Neural cell (in vitro differentiated cells): ENCODE results near the gene TSPAN19.

Experiments used
- EP300 ChIP-seq: fragments of 450-650 bp; conservative IDR thresholded peaks from 2 replicates; pipeline ENCODE4 v1.6.1; 2014; ENCODE audit warnings: antibody characterized with exemption, mild to moderate bottlenecking, moderate library complexity; ENCODE audit not compliant: poor library complexity, severe bottlenecking
- EZH2 ChIP-seq: fragments of 200-600, 300-800 bp; shearing (Covaris generic), sonication (generic); IDR thresholded peaks from 2 replicates; pipeline ENCODE4 v1.6.1; 2014; ENCODE audit warnings: antibody characterized with exemption, low read length, borderline replicate concordance, mild to moderate bottlenecking; ENCODE audit not compliant: insufficient read depth, poor library complexity, severe bottlenecking
- TAF1 ChIP-seq: IDR thresholded peaks from 2 replicates; pipeline ENCODE4 v1.6.1; 2012; ENCODE audit warnings: low read depth
- TF ChIP-seq, protein P1 (sequence below): fragments of 450-650 bp; IDR thresholded peaks from 2 replicates; pipeline ENCODE4 v1.5.1; 2014; ENCODE audit warnings: antibody characterized with exemption, mild to moderate bottlenecking, moderate library complexity; ENCODE audit not compliant: poor library complexity, severe bottlenecking
- TF ChIP-seq, protein P2 (sequence below): IDR thresholded peaks from 2 replicates; pipeline ENCODE4 v1.6.1; 2012; ENCODE audit warnings: borderline replicate concordance

DNA sequence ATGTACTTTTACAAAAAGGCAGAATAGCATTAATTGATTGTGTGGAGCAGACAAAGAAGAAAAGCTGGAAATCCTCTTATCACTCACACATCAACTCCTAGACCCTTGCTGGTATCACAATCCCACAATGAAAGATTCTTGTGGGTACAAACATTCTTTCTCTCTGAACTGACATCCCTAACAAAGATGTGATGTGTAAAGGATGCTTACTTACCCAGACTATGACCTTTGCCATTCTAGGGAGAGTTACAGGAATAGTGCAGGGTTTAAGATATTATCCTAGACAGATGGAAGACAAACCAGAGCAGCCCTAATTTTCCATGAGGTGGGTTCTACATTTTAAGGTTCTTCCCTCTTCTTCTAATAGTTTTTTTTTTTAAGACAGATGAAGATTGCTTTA lies 63.1 kb downstream of the TSPAN19 start:
- TF ChIP-seq, protein P1, sequence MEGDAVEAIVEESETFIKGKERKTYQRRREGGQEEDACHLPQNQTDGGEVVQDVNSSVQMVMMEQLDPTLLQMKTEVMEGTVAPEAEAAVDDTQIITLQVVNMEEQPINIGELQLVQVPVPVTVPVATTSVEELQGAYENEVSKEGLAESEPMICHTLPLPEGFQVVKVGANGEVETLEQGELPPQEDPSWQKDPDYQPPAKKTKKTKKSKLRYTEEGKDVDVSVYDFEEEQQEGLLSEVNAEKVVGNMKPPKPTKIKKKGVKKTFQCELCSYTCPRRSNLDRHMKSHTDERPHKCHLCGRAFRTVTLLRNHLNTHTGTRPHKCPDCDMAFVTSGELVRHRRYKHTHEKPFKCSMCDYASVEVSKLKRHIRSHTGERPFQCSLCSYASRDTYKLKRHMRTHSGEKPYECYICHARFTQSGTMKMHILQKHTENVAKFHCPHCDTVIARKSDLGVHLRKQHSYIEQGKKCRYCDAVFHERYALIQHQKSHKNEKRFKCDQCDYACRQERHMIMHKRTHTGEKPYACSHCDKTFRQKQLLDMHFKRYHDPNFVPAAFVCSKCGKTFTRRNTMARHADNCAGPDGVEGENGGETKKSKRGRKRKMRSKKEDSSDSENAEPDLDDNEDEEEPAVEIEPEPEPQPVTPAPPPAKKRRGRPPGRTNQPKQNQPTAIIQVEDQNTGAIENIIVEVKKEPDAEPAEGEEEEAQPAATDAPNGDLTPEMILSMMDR, result no peak
- TF ChIP-seq, protein P2, sequence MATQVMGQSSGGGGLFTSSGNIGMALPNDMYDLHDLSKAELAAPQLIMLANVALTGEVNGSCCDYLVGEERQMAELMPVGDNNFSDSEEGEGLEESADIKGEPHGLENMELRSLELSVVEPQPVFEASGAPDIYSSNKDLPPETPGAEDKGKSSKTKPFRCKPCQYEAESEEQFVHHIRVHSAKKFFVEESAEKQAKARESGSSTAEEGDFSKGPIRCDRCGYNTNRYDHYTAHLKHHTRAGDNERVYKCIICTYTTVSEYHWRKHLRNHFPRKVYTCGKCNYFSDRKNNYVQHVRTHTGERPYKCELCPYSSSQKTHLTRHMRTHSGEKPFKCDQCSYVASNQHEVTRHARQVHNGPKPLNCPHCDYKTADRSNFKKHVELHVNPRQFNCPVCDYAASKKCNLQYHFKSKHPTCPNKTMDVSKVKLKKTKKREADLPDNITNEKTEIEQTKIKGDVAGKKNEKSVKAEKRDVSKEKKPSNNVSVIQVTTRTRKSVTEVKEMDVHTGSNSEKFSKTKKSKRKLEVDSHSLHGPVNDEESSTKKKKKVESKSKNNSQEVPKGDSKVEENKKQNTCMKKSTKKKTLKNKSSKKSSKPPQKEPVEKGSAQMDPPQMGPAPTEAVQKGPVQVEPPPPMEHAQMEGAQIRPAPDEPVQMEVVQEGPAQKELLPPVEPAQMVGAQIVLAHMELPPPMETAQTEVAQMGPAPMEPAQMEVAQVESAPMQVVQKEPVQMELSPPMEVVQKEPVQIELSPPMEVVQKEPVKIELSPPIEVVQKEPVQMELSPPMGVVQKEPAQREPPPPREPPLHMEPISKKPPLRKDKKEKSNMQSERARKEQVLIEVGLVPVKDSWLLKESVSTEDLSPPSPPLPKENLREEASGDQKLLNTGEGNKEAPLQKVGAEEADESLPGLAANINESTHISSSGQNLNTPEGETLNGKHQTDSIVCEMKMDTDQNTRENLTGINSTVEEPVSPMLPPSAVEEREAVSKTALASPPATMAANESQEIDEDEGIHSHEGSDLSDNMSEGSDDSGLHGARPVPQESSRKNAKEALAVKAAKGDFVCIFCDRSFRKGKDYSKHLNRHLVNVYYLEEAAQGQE, result no peak
- no peak for TF ChIP-seq EP300
- TF ChIP-seq TAF1, result no peak
- no peak for TF ChIP-seq EZH2
